Right lobe of liver (tissue), 6 donors: ENCODE data around the gene TSSK2. TPM values are rescaled to one million over a fixed set of nuclear protein-coding genes. Genes with fewer than 3 reads are reported as not detected.

Experiments used
- ATAC-seq, 4 donors: fragments of 200-7000 bp; cut with Tn5 transposase; one replicate each; pipeline ENCODE4 v1.9.1; 2020; ENCODE audit warnings: mild to moderate bottlenecking in 4 of 4, moderate library complexity in 4 of 4
- DNase-seq, 3 donors: peaks; one replicate each; pipeline ENCODE4 v3.0.0-alpha.2; 2020
- H3K27ac ChIP-seq, 3 donors: fragments of 200-600 bp; one replicate each; pipeline ENCODE4 v1.8.0; 2022
- H3K27me3 ChIP-seq, 2 donors: fragments of 200-600 bp; one replicate each; pipeline ENCODE4 v1.8.0; 2022
- H3K36me3 ChIP-seq, 4 donors: fragments of 200-600 bp; sonication (generic) in 1 of 4; one replicate each; pipeline versions ENCODE4 v1.5.1 to v1.8.0; 2017 to 2022; ENCODE audit warnings: control low read depth in 1 of 4
- H3K4me1 ChIP-seq, 4 donors: fragments of 200-600 bp; sonication (generic) in 1 of 4; one replicate each; pipeline versions ENCODE4 v1.5.1 to v1.8.0; 2017 to 2022; ENCODE audit warnings: control low read depth in 1 of 4
- H3K4me3 ChIP-seq, 3 donors: fragments of 200-600 bp; one replicate each; pipeline ENCODE4 v1.8.0; 2022
- H3K9me3 ChIP-seq, 4 donors: fragments of 200-600 bp; sonication (generic) in 1 of 4; one replicate each; pipeline versions ENCODE4 v1.5.1 to v1.8.0; 2017 to 2022; ENCODE audit warnings: control low read depth in 1 of 4
- CTCF ChIP-seq, 4 donors: fragments of 200-600 bp in 3 of 4; fragments of 450-650 bp in 1 of 4; IDR thresholded peaks; one replicate each; pipeline versions ENCODE4 v1.5.1 to v1.8.0; 2016 to 2022; ENCODE audit warnings: antibody characterized with exemption in 4 of 4, mild to moderate bottlenecking in 2 of 4
- POLR2A ChIP-seq: fragments of 450-650 bp; IDR thresholded peaks from one replicate; pipeline ENCODE4 v1.6.1; 2017; ENCODE audit warnings: antibody characterized with exemption, mild to moderate bottlenecking
- WGBS: methylation state at CpG from one replicate; pipeline ENCODE4 v1.1.6; 2018; ENCODE audit warnings: low coverage, low lambda C conversion rate; ENCODE audit not compliant: insufficient coverage; ENCODE audit errors: missing lambda C conversion rate; 5-methylcytosine and 5-hydroxymethylcytosine counted together
- intact Hi-C, 2 donors: fragments of 100-400 bp; cut with DNase I; formaldehyde crosslinking; loops; one replicate each; pipeline versions ENCODE4 v1.11.2 to v1.14.1; 2022
- total RNA-seq, 6 experiments: library from RNA; depleted of rRNA in 2 of 6; stranded (reverse); fragments of >200 nt in 2 of 6; fragmentation: NEBNext Ultra II Directional in 3 of 6; extraction: Animal tissue kit (Norgen Biotek cat#: 25700) in 3 of 6; gene quantifications; one replicate each; pipeline versions ENCODE4 v1.1.0 to v1.2.4, GENCODE V29; 2016 to 2023
- donor health status: DM: no; HTN: yes; CAD: no.
- donor health status: DM: no; HTN: no; CAD: no.
- donor health status: DM: no; HTN: no; CAD: no.
- donor health status: DM: no; HTN: yes; CAD: no.
- donor health status: DM: no; HTN: yes; CAD: no.

TSSK2 gene
- total RNA-seq, 6 experiments from 2014 or later, result not detected

- ATAC-seq (peak; percentile 67 to 73 (median 70)), DNase-seq (peak in 1 of 3 donors; percentile 41)
- WGBS, result 44% methylated on average over 1 of the region's 1 CpG
- no peak overlapping the region for H3K4me3 ChIP-seq
- no peaks in the 10 kb centered on the region for H3K27me3 ChIP-seq
- H3K27ac ChIP-seq, result peak overlapping the region in 1 of 3 donors; percentile 16
- peaks cover 0 to 6% (median 0%) of the 10 kb centered on the region in 4 donors for H3K4me1 ChIP-seq
- TF ChIP-seq POLR2A (no peak), CTCF (IDR thresholded peaks at IDR 0.05) (peak; percentile 26 to 49 (median 43))
- intact Hi-C loops, result no loop called here
- no peaks in the 10 kb centered on the region for H3K9me3 ChIP-seq
- peaks cover 0 to 14% (median 0%) of the 10 kb centered on the region in 4 donors for H3K36me3 ChIP-seq
These were observed 45.8 kb upstream of the TSSK2 start for GRCh38 chr22:19085233-19085718.

- Histone ChIP-seq H3K4me3 (no peak overlapping the region), H3K27me3 (no peaks in the 10 kb centered on the region), H3K9me3 (no peaks in the 10 kb centered on the region), H3K4me1 (peaks cover 0 to 6% (median 0%) of the 10 kb centered on the region in 4 donors), H3K36me3 (peaks cover 0 to 10% (median 0%) of the 10 kb centered on the region in 4 donors), H3K27ac (no peak overlapping the region)
- no peak for TF ChIP-seq CTCF (IDR thresholded peaks at IDR 0.05)
- no peak for TF ChIP-seq POLR2A
- DNase-seq (peak in 1 of 3 donors; percentile 24), ATAC-seq (peak; percentile 9 to 39 (median 22))
- 85% methylated on average over 3 of the region's 6 CpGs for WGBS
- intact Hi-C loops, result no loop called here
These were observed 44.7 kb upstream of the TSSK2 start for GRCh38 chr22:19086417-19086816.

GRCh38 chr22:19086896-19087295 lies 44.2 kb upstream of the TSSK2 start:
- Histone ChIP-seq H3K9me3 (no peaks in the 10 kb centered on the region), H3K4me1 (peaks cover 0 to 6% (median 0%) of the 10 kb centered on the region in 4 donors), H3K27me3 (no peaks in the 10 kb centered on the region), H3K4me3 (no peak overlapping the region), H3K27ac (no peak overlapping the region), H3K36me3 (peaks cover 0 to 10% (median 0%) of the 10 kb centered on the region in 4 donors)
- WGBS, result 90% methylated on average over 1 of the region's 3 CpGs
- DNase-seq, result peak in 1 of 3 donors; percentile 40
- ATAC-seq, result no peak
- TF ChIP-seq POLR2A (no peak), CTCF (IDR thresholded peaks at IDR 0.05) (no peak)
- intact Hi-C loops, result no loop called here

GRCh38 chr22:19088866-19089595 lies 42.1 kb upstream of the TSSK2 start:
- DNase-seq, result peak in 1 of 3 donors; percentile 45
- Histone ChIP-seq H3K4me3 (no peak overlapping the region), H3K9me3 (no peaks in the 10 kb centered on the region), H3K27ac (no peak overlapping the region), H3K36me3 (peaks cover 0 to 10% (median 0%) of the 10 kb centered on the region in 4 donors), H3K27me3 (no peaks in the 10 kb centered on the region), H3K4me1 (peaks cover 0 to 10% (median 0%) of the 10 kb centered on the region in 4 donors)
- no peak for TF ChIP-seq POLR2A
- TF ChIP-seq CTCF (IDR thresholded peaks at IDR 0.05), result no peak
- 95% methylated on average over 3 of the region's 14 CpGs for WGBS
- ATAC-seq, result no peak
- intact Hi-C loops, result no loop called here
